Parathyroid adenoma (tissue), 2 donors: ENCODE measurements around the gene MXRA7.
A peak's percentile ranks its signal among the peaks of the same experiment; 100 is the strongest.

ENCODE experiments used
- H2AFZ ChIP-seq: fragments of 300-600 bp; sonication (generic); one replicate; pipeline ENCODE4 v1.7.0; 2017; ENCODE audit warnings: antibody characterized with exemption, mild to moderate bottlenecking
- H3K27ac ChIP-seq: fragments of 300-600 bp; sonication (generic); one replicate; pipeline ENCODE4 v1.7.0; 2017
- H3K27me3 ChIP-seq: fragments of 300-600 bp; sonication (generic); one replicate; pipeline ENCODE4 v1.7.0; 2017; ENCODE audit warnings: low read length; ENCODE audit not compliant: control insufficient read depth, insufficient read depth
- H3K36me3 ChIP-seq: fragments of 300-600 bp; sonication (generic); one replicate; pipeline ENCODE4 v1.7.0; 2017; ENCODE audit warnings: low read length; ENCODE audit not compliant: control insufficient read depth, insufficient read depth
- H3K4me1 ChIP-seq: fragments of 300-600 bp; sonication (generic); one replicate; pipeline ENCODE4 v1.7.0; 2017; ENCODE audit warnings: control low read depth
- H3K4me2 ChIP-seq: fragments of 300-600 bp; sonication (generic); one replicate; pipeline ENCODE4 v1.7.0; 2017; ENCODE audit warnings: low read length
- H3K4me3 ChIP-seq: fragments of 300-600 bp; sonication (generic); one replicate; pipeline ENCODE4 v1.7.0; 2017; ENCODE audit warnings: low read depth, low read length
- H3K79me2 ChIP-seq: fragments of 300-600 bp; sonication (generic); one replicate; pipeline ENCODE4 v1.7.0; 2017; ENCODE audit warnings: control low read depth
- H3K9ac ChIP-seq: fragments of 300-600 bp; sonication (generic); one replicate; pipeline ENCODE4 v1.7.0; 2017; ENCODE audit warnings: mild to moderate bottlenecking
- H3K9me3 ChIP-seq: fragments of 300-600 bp; sonication (generic); one replicate; pipeline ENCODE4 v1.7.0; 2017; ENCODE audit warnings: low read length; ENCODE audit not compliant: control insufficient read depth
- TF ChIP-seq, protein P1 (sequence below): fragments of 300-600 bp; sonication (generic); IDR thresholded peaks from one replicate; pipeline ENCODE4 v1.7.0; 2017; ENCODE audit warnings: antibody characterized with exemption, mild to moderate bottlenecking
- donor health status: primary hyperparathyroidism.

MXRA7 gene, protein sequence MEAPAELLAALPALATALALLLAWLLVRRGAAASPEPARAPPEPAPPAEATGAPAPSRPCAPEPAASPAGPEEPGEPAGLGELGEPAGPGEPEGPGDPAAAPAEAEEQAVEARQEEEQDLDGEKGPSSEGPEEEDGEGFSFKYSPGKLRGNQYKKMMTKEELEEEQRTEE

DNA sequence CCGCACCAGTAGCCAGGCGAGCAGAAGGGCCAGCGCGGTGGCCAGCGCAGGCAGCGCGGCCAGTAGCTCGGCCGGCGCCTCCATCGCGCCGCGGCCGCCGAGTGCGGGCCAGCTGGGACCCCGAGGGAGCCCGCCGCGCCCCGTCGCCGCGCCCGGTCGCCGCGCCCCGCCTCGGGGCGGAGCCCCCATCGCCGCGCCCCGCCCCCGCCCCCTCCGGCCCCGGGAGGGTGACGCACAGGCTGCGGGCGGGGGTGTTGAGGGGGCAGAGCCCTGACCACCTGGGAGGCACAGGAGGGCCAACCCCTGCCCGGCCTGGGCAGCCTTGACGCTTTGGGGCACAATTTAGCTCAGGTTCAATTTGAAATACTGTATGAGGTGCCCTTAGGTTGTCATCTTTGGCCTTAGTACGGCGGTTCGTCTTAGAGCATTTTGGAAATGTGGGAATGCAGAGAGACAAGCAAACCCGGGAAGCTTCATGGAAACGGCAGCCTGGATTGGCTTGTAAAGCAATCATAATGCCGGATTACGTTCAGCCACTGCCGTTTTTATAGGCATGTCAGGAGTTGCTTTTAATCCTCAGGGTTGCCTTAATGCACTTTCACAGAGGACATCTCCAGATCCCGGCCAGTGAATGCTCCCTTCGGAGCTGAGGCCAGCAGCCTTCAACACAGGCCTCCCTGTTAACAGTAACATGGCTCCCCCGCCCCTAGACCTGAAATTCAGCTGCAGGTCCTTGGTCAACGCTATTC lies at the start of gene MXRA7:
MXRA7 (minus strand) TSS at position 103 of the 749 bp plus-strand sequence; CDS start at position 84, 19 bp downstream.
- Histone ChIP-seq H3K27me3 (no peaks in the 10 kb centered on the region), H3K79me2 (peaks cover 29% of the 10 kb centered on the region), H3K4me3 (peak within 1 kb of the TSS; percentile 51), H3K36me3 (no peaks in the 10 kb centered on the region), H3K9ac (peak within 1 kb of the TSS; percentile 31), H3K4me2 (peak within 1 kb of the TSS; percentile 86), H2AFZ (peak within 1 kb of the TSS; percentile 75), H3K9me3 (no peaks in the 10 kb centered on the region), H3K4me1 (peaks cover 12% of the 10 kb centered on the region), H3K27ac (peak within 1 kb of the TSS; percentile 69)
- TF ChIP-seq, protein P1, sequence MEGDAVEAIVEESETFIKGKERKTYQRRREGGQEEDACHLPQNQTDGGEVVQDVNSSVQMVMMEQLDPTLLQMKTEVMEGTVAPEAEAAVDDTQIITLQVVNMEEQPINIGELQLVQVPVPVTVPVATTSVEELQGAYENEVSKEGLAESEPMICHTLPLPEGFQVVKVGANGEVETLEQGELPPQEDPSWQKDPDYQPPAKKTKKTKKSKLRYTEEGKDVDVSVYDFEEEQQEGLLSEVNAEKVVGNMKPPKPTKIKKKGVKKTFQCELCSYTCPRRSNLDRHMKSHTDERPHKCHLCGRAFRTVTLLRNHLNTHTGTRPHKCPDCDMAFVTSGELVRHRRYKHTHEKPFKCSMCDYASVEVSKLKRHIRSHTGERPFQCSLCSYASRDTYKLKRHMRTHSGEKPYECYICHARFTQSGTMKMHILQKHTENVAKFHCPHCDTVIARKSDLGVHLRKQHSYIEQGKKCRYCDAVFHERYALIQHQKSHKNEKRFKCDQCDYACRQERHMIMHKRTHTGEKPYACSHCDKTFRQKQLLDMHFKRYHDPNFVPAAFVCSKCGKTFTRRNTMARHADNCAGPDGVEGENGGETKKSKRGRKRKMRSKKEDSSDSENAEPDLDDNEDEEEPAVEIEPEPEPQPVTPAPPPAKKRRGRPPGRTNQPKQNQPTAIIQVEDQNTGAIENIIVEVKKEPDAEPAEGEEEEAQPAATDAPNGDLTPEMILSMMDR, result no peak

GRCh38 chr17:76758570-76758969 lies 47.8 kb upstream of the MXRA7 start:
- H3K9ac ChIP-seq, result no peak overlapping the region
- H2AFZ ChIP-seq, result no peak overlapping the region
- no peaks in the 10 kb centered on the region for H3K36me3 ChIP-seq
- no peak overlapping the region for H3K27ac ChIP-seq
- TF ChIP-seq, protein P1, result no peak
- no peak overlapping the region for H3K4me3 ChIP-seq
- no peaks in the 10 kb centered on the region for H3K79me2 ChIP-seq
- H3K4me1 ChIP-seq, result peaks cover 2% of the 10 kb centered on the region
- no peaks in the 10 kb centered on the region for H3K27me3 ChIP-seq
- no peak overlapping the region for H3K4me2 ChIP-seq
- no peaks in the 10 kb centered on the region for H3K9me3 ChIP-seq

DNA sequence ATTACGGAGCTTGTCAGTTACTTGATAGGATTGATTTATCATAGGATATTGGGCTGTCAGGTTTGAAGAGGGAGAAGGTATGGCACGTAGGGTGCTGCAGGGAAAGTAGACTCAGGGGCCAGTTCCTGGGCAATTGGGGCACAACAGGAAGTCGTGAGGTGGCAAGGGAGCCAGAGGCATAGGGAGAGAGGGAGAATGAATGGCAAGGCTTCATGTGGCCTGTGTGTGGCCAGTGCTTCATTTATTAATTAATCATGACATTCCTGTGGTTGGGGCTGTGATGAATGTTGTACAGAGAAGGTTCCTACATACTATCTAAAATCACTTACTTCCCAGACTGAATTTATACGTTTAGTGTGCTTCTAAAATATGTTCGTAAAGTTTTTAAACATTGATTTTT lies 46.5 kb upstream of the MXRA7 start:
- no peaks in the 10 kb centered on the region for H3K27me3 ChIP-seq
- H3K27ac ChIP-seq, result no peak overlapping the region
- TF ChIP-seq, protein P1, result no peak

DNA sequence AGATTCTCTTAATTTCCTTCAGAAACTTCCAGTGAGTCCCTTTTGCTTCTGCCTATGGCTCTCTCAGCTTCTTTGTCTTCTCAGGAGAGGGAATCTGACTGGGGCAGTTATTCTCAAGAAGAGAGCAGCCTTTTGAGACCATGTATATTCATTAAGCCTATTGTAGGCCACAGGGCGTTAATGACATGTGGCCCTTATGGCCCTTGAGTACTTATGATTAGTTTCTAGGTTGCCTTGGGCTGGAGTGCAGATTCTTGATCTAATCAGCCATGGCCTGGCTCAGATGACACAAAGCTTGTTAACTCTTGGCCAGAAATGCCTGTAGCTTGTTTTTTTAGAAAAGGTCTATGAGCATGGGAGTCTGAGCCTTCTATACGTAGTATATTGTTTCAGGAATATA lies 44.5 kb upstream of the MXRA7 start:
- TF ChIP-seq, protein P1, result no peak
- Histone ChIP-seq H3K4me2 (no peak overlapping the region), H3K79me2 (no peaks in the 10 kb centered on the region), H3K9me3 (no peaks in the 10 kb centered on the region), H3K4me1 (peaks cover 2% of the 10 kb centered on the region), H3K27ac (no peak overlapping the region), H3K27me3 (no peaks in the 10 kb centered on the region), H2AFZ (no peak overlapping the region), H3K36me3 (no peaks in the 10 kb centered on the region), H3K9ac (no peak overlapping the region), H3K4me3 (no peak overlapping the region)

More for the DNA sequence above, 46.5 kb upstream of the MXRA7 start:
- peaks cover 2% of the 10 kb centered on the region for H3K4me1 ChIP-seq
- H3K9ac ChIP-seq, result no peak overlapping the region
- H2AFZ ChIP-seq, result no peak overlapping the region
- H3K9me3 ChIP-seq, result no peaks in the 10 kb centered on the region
- no peaks in the 10 kb centered on the region for H3K36me3 ChIP-seq
- no peaks in the 10 kb centered on the region for H3K79me2 ChIP-seq
- H3K4me3 ChIP-seq, result no peak overlapping the region
- H3K4me2 ChIP-seq, result no peak overlapping the region
